ENCODE results near the gene TP53BP1. TPM values are rescaled to one million over a fixed set of nuclear protein-coding genes. Genes with fewer than 3 reads are reported as not detected.

Gene TP53BP1
- total RNA-seq (10 to 100 TPM; 43.0 to 44.6 TPM), total RNA-seq (75.1 to 199 (median 122) reads per million in 172 experiments)
- polyA plus RNA-seq (2013, experiment 1 of 2), result 18.1 TPM
- 22.5 TPM for polyA plus RNA-seq (2013, experiment 2 of 2)

GRCh38 chr15:43492673-43493601 is at the start of gene TP53BP1:
TP53BP1 (minus strand) TSS chr15:43493156; CDS start chr15:43493043, 113 bp downstream.
- ATAC-seq (ENCODE audit: poor library complexity), result peak; percentile 98
- H3K27me3 Mint-ChIP-seq, result no peaks in the 10 kb centered on the region
- TF ChIP-seq, protein P1, sequence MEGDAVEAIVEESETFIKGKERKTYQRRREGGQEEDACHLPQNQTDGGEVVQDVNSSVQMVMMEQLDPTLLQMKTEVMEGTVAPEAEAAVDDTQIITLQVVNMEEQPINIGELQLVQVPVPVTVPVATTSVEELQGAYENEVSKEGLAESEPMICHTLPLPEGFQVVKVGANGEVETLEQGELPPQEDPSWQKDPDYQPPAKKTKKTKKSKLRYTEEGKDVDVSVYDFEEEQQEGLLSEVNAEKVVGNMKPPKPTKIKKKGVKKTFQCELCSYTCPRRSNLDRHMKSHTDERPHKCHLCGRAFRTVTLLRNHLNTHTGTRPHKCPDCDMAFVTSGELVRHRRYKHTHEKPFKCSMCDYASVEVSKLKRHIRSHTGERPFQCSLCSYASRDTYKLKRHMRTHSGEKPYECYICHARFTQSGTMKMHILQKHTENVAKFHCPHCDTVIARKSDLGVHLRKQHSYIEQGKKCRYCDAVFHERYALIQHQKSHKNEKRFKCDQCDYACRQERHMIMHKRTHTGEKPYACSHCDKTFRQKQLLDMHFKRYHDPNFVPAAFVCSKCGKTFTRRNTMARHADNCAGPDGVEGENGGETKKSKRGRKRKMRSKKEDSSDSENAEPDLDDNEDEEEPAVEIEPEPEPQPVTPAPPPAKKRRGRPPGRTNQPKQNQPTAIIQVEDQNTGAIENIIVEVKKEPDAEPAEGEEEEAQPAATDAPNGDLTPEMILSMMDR (IDR thresholded peaks at IDR 0.05), result no peak
- peaks cover 37% of the 10 kb centered on the region for H3K4me1 Mint-ChIP-seq (ENCODE audit: low read depth)
- H3K27ac Mint-ChIP-seq, result peak within 1 kb of the TSS; percentile 89
- H3K9me3 Mint-ChIP-seq, result no peaks in the 10 kb centered on the region
- Histone ChIP-seq H3K4me1 (ENCODE audit: insufficient read depth, low read length) (peaks cover 15% of the 10 kb centered on the region), H3K27me3 (ENCODE audit: control insufficient read depth in 1 of 2, insufficient read depth in 2 of 2, low read length in 2 of 2) (no peaks in the 10 kb centered on the region), H3K4me3 (ENCODE audit: low read length) (peak within 1 kb of the TSS; percentile 78), H3K27ac (ENCODE audit: low read depth in 1 of 2, low read length in 2 of 2) (peak within 1 kb of the TSS; percentile 84 to 85), H3K36me3 (ENCODE audit: insufficient read depth, low read length) (peaks cover 9% of the 10 kb centered on the region), H3K9me3 (ENCODE audit: control insufficient read depth in 1 of 2, insufficient read depth in 1 of 2, low read length in 2 of 2) (no peaks in the 10 kb centered on the region)
- CTCF ChIA-PET, result interaction anchor here (2.1 to 3.4 kb wide), 2 partner anchors 18 to 21 kb away, joined by 10 to 25 read pairs; no protein-coding TSS in a partner anchor
- intact Hi-C loops (cut with DNase I, micrococcal nuclease), result loop anchor here in 1 of 2 experiments (1.0 kb wide), 1 partner anchor 17 kb away; no protein-coding TSS in a partner anchor
- H3K4me3 Mint-ChIP-seq, result peak within 1 kb of the TSS; percentile 95
- POLR2A ChIA-PET, result interaction anchor here (1.0 to 5.0 kb wide), 4 partner anchors 13 to 59 kb away, joined by 3 to 55 read pairs (median 3); no protein-coding TSS in a partner anchor
- H3K36me3 Mint-ChIP-seq (ENCODE audit: low read depth), result peaks cover 41% of the 10 kb centered on the region
- peak; percentile 89 to 97 (median 94) for DNase-seq

GRCh38 chr15:43541785-43542184 is 48.8 kb upstream of the TP53BP1 start:
- CTCF ChIA-PET, result interaction anchor here (0.7 kb wide), 1 partner anchor 483 kb away, joined by 3 read pairs; no protein-coding TSS in a partner anchor
- no peak for ATAC-seq (ENCODE audit: poor library complexity)
- POLR2A ChIA-PET, result interaction anchor here (1.0 kb wide), 1 partner anchor 31 kb away, joined by 3 read pairs; no protein-coding TSS in a partner anchor
- Histone ChIP-seq H3K4me3 (ENCODE audit: low read length) (no peak overlapping the region), H3K4me1 (ENCODE audit: insufficient read depth, low read length) (no peaks in the 10 kb centered on the region), H3K27me3 (ENCODE audit: control insufficient read depth in 1 of 2, insufficient read depth in 2 of 2, low read length in 2 of 2) (no peaks in the 10 kb centered on the region), H3K27ac (ENCODE audit: low read depth in 1 of 2, low read length in 2 of 2) (no peak overlapping the region), H3K9me3 (ENCODE audit: control insufficient read depth in 1 of 2, insufficient read depth in 1 of 2, low read length in 2 of 2) (no peaks in the 10 kb centered on the region), H3K36me3 (ENCODE audit: insufficient read depth, low read length) (peaks cover 2% of the 10 kb centered on the region)
- intact Hi-C loops (cut with DNase I, micrococcal nuclease), result no loop called here
- Mint-ChIP-seq H3K4me3 (no peak overlapping the region), H3K36me3 (ENCODE audit: low read depth) (peaks cover 5% of the 10 kb centered on the region), H3K9me3 (no peaks in the 10 kb centered on the region), H3K27ac (no peak overlapping the region), H3K27me3 (no peaks in the 10 kb centered on the region), H3K4me1 (ENCODE audit: low read depth) (no peaks in the 10 kb centered on the region)
- TF ChIP-seq, protein P1 (IDR thresholded peaks at IDR 0.05), result no peak
- no peak for DNase-seq

DNA sequence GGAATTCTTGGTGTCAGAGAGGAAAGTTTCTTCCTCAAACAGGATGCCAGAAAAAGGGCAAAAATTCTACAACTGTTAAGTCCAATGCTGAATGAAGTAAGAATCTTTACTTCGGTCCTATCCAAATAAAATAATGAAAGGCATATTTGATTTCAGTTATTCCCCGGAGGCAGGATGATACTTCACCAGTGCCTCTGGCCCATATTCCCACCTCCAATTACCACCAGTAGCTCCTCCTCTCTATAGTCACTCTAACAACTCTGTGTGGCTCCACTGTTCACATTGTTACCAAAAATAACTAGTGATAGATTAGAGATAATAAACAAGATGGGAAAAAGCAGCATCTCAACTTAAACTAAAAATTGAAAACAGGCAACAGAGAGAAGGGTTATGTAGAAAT is 45.1 kb upstream of the TP53BP1 start:
- Mint-ChIP-seq H3K4me3 (no peak overlapping the region), H3K27me3 (no peaks in the 10 kb centered on the region), H3K9me3 (no peaks in the 10 kb centered on the region), H3K36me3 (ENCODE audit: low read depth) (peaks cover 18% of the 10 kb centered on the region), H3K27ac (no peak overlapping the region), H3K4me1 (ENCODE audit: low read depth) (no peaks in the 10 kb centered on the region)
- ATAC-seq (ENCODE audit: poor library complexity) (no peak), DNase-seq (no peak)
- CTCF ChIA-PET, result no interaction called here
- Histone ChIP-seq H3K9me3 (ENCODE audit: control insufficient read depth in 1 of 2, insufficient read depth in 1 of 2, low read length in 2 of 2) (no peaks in the 10 kb centered on the region), H3K4me3 (ENCODE audit: low read length) (no peak overlapping the region), H3K36me3 (ENCODE audit: insufficient read depth, low read length) (peaks cover 12% of the 10 kb centered on the region), H3K27ac (ENCODE audit: low read depth in 1 of 2, low read length in 2 of 2) (no peak overlapping the region), H3K27me3 (ENCODE audit: control insufficient read depth in 1 of 2, insufficient read depth in 2 of 2, low read length in 2 of 2) (no peaks in the 10 kb centered on the region), H3K4me1 (ENCODE audit: insufficient read depth, low read length) (no peaks in the 10 kb centered on the region)
- intact Hi-C loops (cut with DNase I, micrococcal nuclease), result no loop called here
- POLR2A ChIA-PET, result no interaction called here
- TF ChIP-seq, protein P1 (IDR thresholded peaks at IDR 0.05), result no peak
